HG03159 (cell line): ENCODE data around the gene GOLGA8O.
"Not testable (repeated sequence)": the region's sequence is repeated elsewhere in the genome, so short reads cannot be mapped to it uniquely, and the experiment has no call there.

ENCODE experiments used
- ATAC-seq: cut with Tn5 transposase; IDR thresholded peaks from one replicate; pipeline ENCODE4 v1.9.1; 2021; ENCODE audit warnings: mild to moderate bottlenecking, moderate library complexity; ENCODE audit not compliant: unreplicated experiment

GOLGA8O gene, protein sequence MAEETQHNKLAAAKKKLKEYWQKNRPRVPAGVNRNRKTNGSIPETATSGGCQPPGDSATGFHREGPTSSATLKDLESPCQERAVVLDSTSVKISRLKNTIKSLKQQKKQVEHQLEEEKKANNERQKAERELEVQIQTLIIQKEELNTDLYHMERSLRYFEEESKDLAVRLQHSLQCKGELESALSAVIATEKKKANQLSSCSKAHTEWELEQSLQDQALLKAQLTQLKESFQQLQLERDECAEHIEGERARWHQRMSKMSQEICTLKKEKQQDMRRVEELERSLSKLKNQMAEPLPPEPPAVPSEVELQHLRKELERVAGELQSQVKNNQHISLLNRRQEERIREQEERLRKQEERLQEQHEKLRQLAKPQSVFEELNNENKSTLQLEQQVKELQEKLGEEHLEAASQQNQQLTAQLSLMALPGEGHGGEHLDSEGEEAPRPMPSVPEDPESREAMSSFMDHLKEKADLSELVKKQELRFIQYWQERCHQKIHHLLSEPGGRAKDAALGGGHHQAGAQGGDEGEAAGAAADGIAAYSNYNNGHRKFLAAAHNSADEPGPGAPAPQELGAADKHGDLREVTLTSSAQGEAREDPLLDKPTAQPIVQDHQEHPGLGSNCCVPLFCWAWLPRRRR

DNA sequence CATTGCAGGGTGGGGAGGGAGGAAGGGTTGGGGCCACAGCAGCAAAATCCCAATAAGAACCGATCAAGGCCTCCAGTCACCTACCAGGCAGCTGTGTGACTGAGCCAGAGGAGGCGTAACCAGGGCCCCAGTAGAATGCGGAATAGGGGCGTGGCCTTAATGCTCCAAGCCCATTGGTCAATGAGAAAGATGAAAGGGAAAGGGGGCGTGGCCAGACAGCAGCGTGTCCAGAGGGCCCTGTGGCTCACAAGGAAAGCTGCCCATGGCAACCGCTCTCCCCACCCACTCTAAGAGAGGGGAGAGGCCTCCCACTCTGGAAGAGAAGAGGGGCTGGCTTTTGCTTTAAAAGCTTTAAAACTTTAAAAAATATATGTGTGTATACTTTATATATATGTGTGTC is at the start of gene GOLGA8O:
GOLGA8O (minus strand) TSS at position 101 of the 400 bp plus-strand sequence; CDS start at position 3, 98 bp downstream.
- ATAC-seq, result not testable (repeated sequence)

DNA sequence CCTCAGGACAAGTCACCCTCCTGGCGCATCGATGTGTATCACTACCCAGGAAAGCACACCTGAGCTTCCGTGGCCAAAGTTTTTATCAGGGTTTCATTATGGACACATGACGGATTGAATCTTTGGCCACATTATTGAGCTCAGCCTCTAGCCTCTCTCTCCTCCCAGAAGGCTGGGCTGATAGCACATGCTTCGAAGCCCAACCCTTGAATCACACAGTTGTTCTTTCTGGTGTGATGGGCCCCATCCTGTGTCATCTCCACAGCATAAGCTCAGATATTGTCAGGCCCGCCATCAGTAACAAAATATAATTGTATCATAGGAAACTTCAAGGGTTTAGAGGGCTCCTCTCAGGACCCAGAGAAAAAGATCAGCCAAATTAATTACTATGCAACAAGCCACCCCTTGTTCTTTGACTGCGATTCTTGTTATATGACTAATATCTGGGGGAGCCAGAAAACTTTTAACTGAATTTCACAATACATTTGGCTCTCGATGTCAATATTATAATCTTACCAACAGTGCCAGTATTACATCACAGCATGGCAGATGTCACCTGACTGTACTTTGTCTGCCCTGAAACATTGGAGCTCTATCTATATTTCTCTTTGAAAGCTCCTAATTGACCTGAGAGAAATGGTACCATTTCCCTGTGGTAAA is 48.8 kb upstream of the GOLGA8O start:
- not testable (repeated sequence) for ATAC-seq

DNA sequence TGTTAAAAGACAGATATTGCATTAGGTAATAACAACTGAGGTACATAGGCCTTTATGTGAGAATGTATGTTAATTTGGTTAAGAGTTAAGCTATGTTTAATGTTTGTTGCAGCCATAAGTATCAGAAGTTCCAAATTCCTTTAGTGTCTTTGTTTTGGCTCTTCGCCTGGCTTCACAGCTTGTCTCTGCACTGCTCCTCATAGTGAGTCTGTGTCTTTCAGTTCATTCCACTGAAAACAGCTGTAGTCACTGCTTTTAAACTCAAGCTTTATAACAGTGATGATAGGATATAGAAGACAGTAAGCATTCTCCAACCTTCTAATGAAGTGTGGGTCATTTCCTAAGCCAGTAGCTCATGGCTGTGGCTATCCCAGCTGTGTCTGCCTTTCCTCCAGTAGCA is 47.5 kb upstream of the GOLGA8O start:
- not testable (repeated sequence) for ATAC-seq

DNA sequence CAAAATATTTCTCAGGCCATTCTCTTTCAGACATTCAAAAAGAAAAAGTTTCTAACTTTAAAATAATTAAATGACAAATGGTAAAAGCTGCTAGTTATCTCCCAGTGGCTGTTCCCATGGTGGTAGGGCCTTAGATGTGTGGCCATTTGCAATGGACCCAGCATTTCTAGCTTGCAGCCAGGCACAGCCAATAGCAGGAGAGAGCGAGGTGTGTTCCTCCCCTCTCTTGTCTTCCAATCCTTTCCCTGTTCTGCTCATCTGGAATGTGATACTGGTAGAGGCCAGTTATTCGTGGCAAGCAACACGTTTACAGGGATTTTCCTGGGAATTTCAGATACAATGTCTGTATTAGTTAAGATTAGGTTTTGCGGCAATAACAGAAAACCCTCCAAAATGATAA is 37.3 kb upstream of the GOLGA8O start:
- not testable (repeated sequence) for ATAC-seq

DNA sequence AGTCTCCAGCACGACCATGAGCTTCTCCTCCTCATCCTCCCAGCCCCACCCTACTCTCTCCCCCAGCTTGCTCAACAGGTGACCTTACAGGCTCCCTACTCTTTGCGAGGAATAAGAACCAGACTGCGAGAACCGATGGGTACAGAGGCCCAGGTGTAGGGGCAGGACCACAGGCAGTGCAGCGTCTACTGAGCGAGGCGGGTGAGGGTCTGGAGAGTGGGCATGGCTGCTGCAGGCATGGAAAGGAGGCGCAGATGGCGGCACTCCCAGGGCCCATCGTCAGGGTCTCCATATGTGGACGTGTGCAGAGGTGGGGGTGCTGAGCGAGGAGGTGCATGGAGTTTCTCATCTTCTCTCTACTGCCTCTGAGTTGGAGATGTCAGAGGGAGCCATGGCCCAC is 31.0 kb upstream of the GOLGA8O start:
- ATAC-seq, result not testable (repeated sequence)

DNA sequence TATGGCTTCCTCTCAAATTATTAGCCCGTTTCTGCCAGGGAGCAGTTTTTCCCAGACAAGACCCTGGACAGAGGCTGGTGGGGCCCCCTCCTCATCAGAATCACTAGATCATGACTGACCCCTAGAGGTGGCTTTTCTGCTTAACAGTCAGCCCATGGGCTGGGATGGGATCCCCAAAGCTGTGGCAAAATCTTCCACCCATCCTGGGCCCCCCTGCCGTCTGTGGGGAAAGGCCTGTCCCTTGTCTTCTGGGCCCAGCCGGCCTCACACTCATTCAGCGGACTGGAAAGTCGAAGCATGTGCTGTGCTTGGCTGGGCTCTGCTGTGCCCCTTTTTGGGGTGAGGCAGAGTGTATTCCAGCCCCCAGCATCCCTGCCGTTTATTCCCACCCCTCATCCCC is 27.9 kb upstream of the GOLGA8O start:
- not testable (repeated sequence) for ATAC-seq

DNA sequence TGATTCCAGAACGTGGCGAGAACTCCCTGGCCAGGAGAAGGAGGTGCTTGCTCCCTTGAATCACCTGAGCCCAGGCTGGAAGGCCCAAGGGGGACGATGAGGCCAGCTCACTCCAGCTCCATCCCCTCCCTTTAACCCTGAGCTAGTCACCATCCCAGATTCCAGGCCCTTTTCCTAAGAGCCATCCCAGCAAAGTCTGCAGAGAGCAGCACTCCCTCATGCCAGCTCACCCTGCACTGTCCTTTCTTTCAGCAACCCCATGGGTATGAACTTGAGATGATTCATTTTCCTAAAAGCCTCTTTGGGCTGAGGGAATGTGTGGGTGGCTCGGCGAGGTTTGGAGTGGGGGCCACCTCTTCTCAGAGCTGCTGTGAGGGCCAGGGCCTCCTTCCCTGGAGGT is 26.2 kb upstream of the GOLGA8O start:
- ATAC-seq, result not testable (repeated sequence)

DNA sequence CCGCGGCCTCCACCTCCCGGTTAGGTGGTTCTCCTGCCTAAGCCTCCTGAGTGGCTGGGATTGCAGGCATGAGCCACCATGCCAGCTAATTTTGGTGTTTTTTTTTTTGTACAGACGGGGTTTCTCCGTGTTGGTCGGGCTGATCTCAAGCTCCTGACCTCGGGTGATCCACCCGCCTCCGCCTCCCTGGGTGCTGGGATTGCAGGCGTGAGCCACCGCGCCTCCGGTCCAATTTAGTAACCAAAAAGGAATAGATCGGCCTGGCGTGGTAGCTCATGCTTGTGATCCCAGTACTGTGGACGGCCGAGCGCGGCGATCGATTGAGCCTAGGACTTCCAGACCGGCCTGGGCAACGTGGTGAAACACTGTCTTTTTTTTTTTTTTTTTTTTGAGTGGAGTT is 12.6 kb upstream of the GOLGA8O start:
- not testable (repeated sequence) for ATAC-seq

DNA sequence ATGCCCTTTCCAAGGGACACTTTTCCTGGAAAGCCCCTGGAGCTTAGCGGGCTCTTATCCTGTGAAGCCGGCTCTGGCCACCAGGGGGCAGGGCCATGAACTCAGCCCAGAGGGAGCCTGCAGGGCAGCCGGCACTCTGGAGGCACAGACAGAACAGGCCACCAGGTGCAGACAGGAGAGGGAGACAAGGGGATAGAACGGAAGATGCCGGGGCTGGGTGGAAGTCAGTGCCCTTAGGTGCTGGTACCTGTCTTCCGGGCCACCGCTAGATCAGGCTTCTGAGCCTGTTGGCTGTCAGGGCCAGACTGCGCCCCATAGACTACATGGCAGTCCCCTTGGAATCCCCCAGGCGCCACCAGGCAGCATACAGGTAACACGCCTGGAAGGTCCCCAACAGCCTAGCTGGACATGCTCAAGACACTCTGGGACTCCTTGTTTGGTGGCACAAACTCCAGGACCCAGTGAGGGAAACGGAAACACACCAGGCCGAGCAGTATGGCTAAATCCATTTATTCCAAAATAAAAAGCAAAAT is 14.9 kb downstream of the GOLGA8O start:
- ATAC-seq, result not testable (repeated sequence)

DNA sequence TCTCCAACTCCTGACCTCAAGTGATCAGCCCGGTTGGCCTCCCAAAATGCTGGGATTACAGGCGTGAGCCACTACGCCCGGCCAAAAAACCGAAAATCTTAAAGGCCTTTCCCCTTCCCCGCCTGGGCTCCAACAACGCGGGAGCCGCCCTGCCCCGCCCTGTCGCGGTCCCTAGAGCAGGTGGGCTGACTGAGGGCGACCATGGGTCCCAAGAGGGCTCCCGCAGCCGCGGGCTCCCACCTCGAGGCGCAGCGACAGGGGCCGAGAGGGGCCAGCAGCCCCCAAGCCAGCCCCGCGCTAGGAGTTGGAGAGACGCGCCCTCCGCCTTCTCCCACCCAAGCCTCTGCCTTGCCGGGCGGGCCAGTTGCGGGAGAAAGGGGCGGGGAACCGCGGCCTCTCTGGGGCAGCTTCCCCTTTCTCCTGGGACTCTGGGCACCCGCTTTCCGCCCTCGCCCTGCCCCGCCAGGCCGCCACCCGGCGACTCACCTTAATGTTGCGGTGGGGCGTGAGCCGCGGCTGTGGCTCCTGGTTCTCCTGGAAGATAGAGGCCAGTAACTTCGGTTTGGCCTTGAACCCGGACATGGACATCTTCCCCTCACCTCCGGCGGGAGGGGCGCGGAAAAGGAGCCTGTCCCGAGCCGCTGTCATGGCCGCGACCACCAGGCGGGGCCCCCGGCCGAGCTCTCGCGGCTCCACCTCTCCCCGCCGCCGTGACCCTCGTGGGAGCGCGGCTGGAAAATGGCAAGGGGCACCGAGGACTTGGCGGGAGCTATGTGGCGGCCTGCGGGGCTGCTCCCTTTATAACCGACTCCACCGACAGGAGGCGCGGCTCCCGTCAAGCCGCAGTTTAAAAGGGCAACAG is 21.1 kb downstream of the GOLGA8O start:
- ATAC-seq, result peak; percentile 42

DNA sequence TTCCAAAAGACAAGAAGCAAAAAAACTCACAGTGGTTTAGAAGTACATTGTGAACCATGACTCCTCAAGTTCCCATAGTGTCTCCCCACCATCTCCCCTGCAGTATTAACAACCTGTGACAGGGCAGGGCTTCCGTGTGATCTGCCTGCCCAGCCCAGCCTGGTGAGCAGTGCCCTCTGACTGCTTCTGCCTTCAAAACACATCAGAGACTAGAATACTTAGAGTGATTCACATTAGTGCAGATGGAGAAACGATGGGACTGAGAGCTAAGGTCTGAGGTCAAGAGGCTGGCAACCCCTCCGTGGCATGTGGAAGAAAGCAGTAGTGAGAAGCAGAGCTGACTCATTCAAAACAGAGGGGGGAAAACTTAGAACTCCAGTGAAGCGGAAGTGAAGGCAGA is 27.8 kb downstream of the GOLGA8O start:
- ATAC-seq, result not testable (repeated sequence)

DNA sequence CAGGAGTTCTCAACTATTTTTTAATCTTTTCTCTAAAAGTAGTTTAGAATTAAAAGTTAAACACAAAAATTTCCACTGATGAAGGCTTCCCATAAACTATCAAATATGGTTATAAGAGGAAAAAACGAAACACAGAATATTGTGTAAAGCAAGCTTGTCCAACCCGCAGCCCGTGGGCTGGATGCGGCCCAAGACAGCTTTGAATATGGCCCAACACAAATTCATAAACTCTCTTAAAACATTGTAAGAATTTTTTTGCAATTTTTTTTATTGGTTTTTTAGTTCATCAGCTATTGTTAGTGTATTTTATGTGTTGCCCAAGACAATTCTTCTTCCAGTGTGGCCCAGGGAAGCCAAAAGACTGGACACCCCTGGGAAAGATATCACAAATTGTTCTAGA is 28.9 kb downstream of the GOLGA8O start:
- ATAC-seq, result not testable (repeated sequence)

DNA sequence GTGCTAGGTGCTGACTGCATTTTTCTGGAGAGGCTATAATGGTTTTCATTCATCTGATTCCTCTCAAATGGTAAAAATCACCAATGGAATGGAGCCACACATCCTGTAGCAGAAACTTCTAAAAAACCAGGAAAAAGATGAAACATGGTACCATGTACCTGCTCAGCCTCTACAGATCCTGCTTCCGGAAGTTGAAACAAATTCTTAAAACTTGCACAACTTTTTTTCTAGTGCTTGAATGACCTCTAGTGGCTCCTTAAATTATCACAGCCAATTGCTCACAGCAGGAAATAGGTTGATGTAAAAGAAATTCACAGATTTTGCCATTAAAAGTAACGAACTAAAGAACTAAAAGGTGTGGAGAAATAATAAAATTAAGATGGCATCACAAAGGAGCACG is 47.5 kb downstream of the GOLGA8O start:
- not testable (repeated sequence) for ATAC-seq

DNA sequence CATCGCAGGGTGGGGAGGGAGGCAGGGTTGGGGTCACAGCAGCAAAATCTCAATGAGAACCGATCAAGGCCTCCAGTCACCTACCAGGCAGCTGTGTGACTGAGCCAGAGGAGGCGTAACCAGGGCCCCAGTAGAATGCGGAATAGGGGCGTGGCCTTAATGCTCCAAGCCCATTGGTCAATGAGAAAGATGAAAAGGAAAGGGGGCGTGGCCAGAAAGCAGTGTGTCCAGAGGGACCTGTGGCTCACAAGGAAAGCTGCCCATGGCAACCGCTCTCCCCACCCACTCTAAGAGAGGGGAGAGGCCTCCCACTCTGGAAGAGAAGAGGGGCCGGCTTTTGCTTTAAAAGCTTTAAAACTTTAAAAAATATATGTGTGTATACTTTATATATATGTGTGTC is 52.2 kb downstream of the GOLGA8O start, which contains the start of gene GOLGA8K:
GOLGA8K (minus strand) TSS at position 101 of the 400 bp plus-strand sequence; CDS start at position 3, 98 bp downstream.
- not testable (repeated sequence) for ATAC-seq

DNA sequence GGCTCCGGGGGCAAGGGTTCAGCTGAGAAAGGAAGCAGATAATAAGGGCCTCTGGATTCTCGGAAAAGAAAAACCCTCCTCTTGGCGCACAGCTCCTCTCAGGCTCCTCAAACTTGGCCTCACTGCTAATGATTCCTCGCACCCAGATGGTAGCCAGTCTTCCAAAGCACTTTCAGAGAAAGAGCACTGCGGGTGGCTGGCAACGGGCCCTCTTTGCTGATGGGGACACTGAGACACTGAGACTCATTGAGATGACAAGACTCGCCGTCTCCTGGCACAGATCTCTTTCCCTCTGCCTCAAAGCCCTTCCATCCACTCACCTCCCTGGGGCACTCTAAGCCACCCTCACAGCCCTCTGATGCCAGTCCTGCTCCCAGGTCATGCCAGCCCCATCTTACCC is 58.9 kb downstream of the GOLGA8O start:
- ATAC-seq, result not testable (repeated sequence)
